AML-193 (cell line): ENCODE data around the gene EMB.
"Not testable (repeated sequence)": the region's sequence is repeated elsewhere in the genome, so short reads cannot be mapped to it uniquely, and the experiment has no call there.

Source experiments
- DNase-seq, 2 experiments: peaks; one replicate each; lab custom pipeline; 2025; lab: John Stamatoyannopoulos, UW

Gene EMB

DNA sequence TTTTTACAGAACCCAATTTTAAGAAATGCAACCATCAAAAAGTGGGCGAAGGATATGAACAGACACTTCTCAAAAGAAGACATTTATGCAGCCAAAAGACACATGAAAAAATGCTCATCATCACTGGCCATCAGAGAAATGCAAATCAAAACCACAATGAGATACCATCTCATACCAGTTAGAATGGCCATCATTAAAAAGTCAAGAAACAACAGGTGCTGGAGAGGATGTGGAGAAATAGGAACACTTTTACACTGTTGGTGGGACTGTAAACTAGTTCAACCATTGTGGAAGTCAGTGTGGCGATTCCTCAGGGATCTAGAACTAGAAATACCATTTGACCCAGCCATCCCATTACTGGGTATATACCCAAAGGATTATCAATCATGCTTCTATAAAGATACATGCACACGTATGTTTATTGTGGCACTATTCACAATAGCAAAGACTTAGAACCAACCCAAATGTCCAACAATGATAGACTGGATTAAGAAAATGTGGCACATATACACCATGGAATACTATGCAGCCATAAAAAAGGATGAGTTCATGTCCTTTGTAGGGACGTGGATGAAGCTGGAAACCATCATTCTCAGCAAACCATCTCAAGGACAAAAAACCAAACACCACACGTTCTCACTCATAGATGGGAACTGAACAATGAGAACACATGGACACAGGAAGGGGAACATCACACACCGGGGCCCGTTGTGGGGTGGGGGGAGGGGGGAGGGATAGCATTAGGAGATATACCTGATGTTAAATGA, 19.7 kb downstream of the EMB start:
- not testable (repeated sequence) for DNase-seq

GRCh38 chr5:50420343-50420935, 20.6 kb downstream of the EMB start:
- DNase-seq = no peak

DNA sequence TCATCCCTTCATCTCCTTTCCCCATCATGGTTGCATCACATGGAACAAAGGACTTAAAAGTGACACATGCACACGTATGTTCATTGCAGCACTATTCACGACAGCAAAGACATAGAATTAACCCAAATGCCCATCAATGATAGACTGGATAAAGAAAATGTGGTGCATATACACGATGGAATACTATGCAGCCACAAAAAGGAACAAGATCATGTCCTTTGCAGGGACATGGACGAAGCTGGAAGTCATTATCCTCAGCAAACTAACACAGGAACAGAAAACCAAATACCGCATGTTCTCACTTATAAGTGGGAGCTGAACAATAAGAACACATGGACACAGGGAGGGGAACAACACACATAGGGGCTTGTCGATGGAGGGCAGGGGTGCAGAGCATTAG, 21.4 kb downstream of the EMB start:
- DNase-seq = not testable (repeated sequence)

DNA sequence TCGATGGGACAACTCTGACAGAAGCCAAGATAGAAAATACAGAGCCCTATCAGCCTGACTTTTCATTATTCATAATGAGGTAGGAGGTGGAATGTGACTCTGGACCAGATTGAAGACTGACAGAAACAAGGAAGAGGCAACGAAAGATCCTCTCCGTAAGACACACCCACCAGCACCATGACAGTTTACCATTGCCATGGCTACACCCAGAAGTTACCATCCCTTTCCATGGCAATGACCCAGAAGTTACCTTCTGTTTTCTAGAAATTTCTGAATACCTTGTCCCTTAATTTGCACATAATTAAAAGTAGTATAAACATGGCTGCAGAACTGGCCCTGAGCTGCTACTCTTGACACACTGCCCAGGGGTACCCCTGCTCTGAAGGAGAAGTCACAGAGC, 24.5 kb downstream of the EMB start:
- DNase-seq = not testable (repeated sequence)

DNA sequence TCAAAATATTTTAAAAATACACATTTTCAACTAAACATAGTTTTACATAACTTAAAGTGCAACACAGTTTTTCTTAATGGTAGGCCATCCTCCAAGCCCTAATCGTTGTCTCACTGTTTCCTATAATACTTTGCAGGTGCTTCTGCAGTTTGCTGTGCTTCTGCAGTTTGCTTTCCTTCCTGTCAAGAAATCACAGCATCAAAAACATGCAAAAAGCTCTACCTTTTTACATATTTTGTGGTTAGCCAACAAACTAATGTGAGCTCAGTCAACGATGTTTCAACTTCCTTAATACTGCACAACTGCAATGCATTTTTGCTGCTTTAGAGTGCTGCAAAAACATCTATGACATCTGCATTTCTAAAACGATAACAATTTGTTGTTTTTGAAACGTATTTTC, 25.2 kb downstream of the EMB start:
- DNase-seq = no peak

- DNase-seq = not testable (repeated sequence)
Measured at GRCh38 chr5:50410932-50411331, 30.2 kb downstream of the EMB start.

- DNase-seq = no peak
Measured at GRCh38 chr5:50406877-50407276, 34.2 kb downstream of the EMB start.

DNA sequence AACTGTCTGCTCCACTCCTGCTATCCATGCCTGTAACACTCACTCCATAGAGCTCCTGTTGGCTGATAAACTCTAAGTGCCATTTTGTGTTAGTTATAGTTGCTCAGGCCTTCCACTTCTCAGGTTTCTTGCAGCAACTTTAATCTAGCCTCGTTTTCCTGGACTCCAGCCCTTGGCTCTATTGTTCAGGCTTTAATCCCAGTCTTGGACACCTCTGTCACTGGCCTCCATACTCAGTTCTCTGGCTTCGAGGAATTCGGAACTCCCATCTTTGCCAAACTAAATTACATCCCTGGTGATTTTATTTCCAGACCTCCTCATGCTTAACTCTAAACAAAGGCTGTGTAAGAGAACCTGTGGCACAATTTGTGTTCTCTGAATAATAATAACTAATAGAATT, 39.8 kb downstream of the EMB start:
- DNase-seq = no peak

GRCh38 chr5:50393925-50394609, 47.0 kb downstream of the EMB start:
- not testable (repeated sequence) for DNase-seq

- not testable (repeated sequence) for DNase-seq
Measured at GRCh38 chr5:50392289-50392688, 48.8 kb downstream of the EMB start.

DNA sequence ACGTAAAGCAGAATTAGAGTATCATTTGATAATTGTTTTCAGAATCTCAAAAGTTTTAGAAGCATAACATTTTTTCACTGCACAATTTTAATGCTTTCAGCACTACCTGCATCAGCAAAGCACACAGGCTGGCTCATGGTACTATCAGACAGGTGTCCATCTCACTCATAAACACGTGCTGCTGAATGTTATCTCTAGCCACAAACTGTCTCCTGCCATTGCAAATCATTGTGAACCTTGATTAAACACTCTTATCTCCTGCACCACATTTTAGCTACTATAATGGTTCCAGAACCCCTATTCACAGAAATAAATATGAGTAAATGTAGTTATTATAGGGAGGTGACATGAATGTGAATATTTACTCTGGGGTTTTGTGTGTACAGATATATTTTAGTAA, 56.7 kb downstream of the EMB start:
- DNase-seq = not testable (repeated sequence)

DNA sequence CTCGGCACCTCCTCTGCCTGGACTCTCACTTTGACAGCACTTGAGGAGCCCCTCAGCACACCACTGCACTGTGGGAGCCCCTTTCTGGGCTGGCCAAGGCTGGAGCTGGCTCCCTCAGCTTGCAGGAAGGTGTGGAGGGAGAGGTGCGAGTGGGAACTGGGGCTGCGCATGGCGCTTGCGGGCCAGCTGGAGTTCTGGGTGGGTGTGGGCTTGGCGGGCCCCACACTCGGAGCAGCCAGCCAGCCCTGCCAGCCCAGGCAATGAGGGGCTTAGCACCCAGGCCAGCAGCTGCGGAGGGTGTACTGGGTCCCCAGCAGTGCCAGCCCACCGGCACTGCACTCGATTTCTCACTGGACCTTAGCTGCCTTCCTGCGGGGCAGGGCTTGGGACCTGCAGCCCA, 64.4 kb downstream of the EMB start:
- DNase-seq = not testable (repeated sequence)

DNA sequence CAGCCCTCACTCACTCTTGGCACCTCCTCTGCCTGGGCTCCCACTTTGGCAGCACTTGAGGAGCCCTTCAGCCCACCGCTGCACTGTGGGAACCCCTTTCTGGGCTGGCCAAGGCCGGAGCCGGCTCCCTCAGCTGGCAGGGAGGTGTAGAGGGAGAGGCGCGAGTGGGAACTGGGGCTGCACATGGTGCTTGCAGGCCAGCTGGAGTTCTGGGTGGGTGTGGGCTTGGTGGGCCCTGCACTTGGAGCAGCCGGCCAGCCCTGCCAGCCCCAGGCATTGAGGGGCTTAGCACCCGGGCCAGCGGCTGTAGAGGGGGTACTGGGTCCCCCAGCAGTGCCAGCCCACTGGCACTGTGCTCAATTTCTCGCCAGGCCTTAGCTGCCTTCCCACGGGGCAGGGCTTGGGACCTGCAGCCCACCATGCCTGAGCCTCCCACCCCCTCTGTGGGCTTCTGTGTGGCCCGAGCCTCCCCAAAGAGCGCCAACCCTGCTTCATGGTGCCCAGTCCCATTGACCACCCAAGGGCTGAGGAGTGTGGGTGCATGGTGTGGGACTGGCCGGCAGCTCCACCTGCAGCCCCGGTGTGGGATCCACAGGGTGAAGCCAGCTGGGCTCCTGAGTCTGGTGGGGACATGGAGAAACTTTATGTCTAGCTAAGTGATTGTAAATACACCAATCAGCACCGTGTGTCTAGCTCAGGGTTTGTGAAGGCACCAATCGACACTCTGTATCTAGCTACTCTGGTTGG, 71.6 kb downstream of the EMB start:
- DNase-seq = not testable (repeated sequence)

DNA sequence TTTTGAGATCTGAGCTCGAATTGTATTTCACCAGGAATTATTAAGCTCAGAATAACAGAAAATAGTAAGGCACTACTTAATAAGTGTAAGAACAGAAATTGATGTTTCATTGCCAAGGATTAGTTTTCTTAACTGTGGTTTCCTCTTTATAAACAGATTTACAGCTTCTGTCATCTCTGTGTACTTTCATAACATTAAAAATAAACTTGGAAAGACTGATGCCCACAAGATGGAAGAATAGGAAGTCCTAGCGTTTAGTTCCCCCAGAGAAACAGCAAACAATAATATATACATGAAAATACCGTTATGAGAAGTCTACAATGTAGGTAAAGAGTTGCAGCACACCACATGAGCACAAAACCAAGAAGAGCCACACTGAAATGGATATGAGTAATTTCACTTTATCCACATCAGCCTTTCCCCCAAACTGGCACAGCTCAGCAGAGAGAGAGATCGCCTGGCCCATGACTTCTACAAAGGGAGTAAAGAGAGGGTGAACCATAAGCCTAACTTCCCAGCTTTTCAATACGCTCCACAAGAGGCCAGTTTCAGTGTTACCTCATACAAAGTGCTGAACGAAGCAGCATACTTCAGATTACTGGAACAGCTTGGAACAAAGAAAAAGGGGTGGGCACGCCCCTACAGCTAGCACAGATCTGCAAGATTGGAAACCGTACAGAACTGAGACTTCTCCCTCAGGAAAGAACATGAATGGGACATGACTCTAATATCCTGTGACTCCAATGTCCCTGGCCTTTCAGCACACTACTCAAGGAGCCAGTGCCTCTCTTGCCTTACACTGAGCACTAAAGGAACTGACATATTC, 75.4 kb downstream of the EMB start:
- DNase-seq = no peak

GRCh38 chr5:50364535-50365309, 76.4 kb downstream of the EMB start:
- not testable (repeated sequence) for DNase-seq

- DNase-seq = no peak
Measured at GRCh38 chr5:50359187-50359586, 81.9 kb downstream of the EMB start.

- DNase-seq = no peak
Measured at GRCh38 chr5:50352382-50352781, 88.7 kb downstream of the EMB start.
